Kidney (tissue), 14 donors: ENCODE data around the gene CYTL1. TPM values are rescaled to one million over a fixed set of nuclear protein-coding genes. Genes with fewer than 3 reads are reported as not detected.

Source experiments
- DNase-seq, 5 donors: peaks; one replicate each; pipeline ENCODE4 v3.0.0-alpha.2; 2013 to 2020
- FAIRE-seq: peaks from 2 replicates; lab custom pipeline; 2012; peaks lifted over from hg19 to GRCh38; lab: Jason Lieb, UNC
- H3K27ac ChIP-seq, 2 donors: one replicate each; pipeline ENCODE4 v1.7.0; 2013; ENCODE audit warnings: low read depth in 2 of 2, low read length in 2 of 2, inconsistent platforms in 1 of 2
- H3K27me3 ChIP-seq: one replicate; pipeline ENCODE4 v1.7.1; 2013; ENCODE audit warnings: low read length, inconsistent platforms; ENCODE audit not compliant: control insufficient read depth, insufficient read depth
- H3K36me3 ChIP-seq, 3 donors: one replicate each; pipeline versions ENCODE4 v1.7.0 to v1.7.1; 2013; ENCODE audit warnings: low read length in 3 of 3, control low read depth in 1 of 3, inconsistent platforms in 1 of 3; ENCODE audit not compliant: insufficient read depth in 3 of 3, control insufficient read depth in 2 of 3
- H3K4me1 ChIP-seq, 3 donors: one replicate each; pipeline versions ENCODE4 v1.7.0 to v1.7.1; 2013; ENCODE audit warnings: low read length in 3 of 3, inconsistent platforms in 1 of 3, low read depth in 1 of 3; ENCODE audit not compliant: control insufficient read depth in 2 of 3, insufficient read depth in 2 of 3
- H3K4me3 ChIP-seq, 3 donors: one replicate each; pipeline versions ENCODE4 v1.7.0 to v1.8.1; 2013; ENCODE audit warnings: low read length in 3 of 3, control low read depth in 1 of 3, inconsistent platforms in 1 of 3
- H3K9ac ChIP-seq, 3 donors: one replicate each; pipeline versions ENCODE4 v1.7.0 to v1.7.1; 2013; ENCODE audit warnings: low read length in 3 of 3, control low read depth in 1 of 3, inconsistent platforms in 1 of 3
- H3K9me3 ChIP-seq, 3 donors: one replicate each; pipeline versions ENCODE4 v1.7.0 to v1.7.1; 2013; ENCODE audit warnings: low read length in 3 of 3, control low read depth in 1 of 3, inconsistent platforms in 1 of 3; ENCODE audit not compliant: control insufficient read depth in 2 of 3, insufficient read depth in 1 of 3
- CTCF ChIP-seq: IDR thresholded peaks from 3 replicates; pipeline ENCODE4 v1.5.1; 2012; ENCODE audit warnings: mild to moderate bottlenecking, moderate library complexity, borderline replicate concordance; ENCODE audit not compliant: insufficient read depth; ENCODE audit errors: extremely low read depth
- intact Hi-C: fragments of 100-400 bp; cut with DNase I; formaldehyde crosslinking; loops from one replicate; pipeline ENCODE4 v1.11.1; 2022
- polyA plus RNA-seq: library from polyadenylated mRNA; stranded (reverse); fragments of 350-450 nt; fragmentation: Illumina TruSeq; extraction: RNeasy Lipid Tissue Mini Kit (QIAGEN cat#74804); gene quantifications from one replicate; pipeline ENCODE4 v1.2.3, GENCODE V29; 2014; ENCODE audit warnings: low read depth, low replicate concordance; ENCODE audit not compliant: insufficient read depth
- total RNA-seq: library from RNA; stranded (reverse); fragmentation: NEBNext Ultra II Directional; extraction: Animal tissue kit (Norgen Biotek cat#: 25700); gene quantifications from one replicate; pipeline ENCODE4 v1.2.1, GENCODE V29; 2021
- donor health status: control.
- donor health status: control.
- donor health status: control.
- donor health status: control.
- donor health status: control.
- donor health status: DM: yes; HTN: yes; CAD: no.
- donor health status: Normal renal cell carcinoma (clear cell type).

CYTL1 gene
- total and polyA plus RNA-seq, 2 donors from 2014 or later, result 1.7 TPM; not detected in 1

- no peak for DNase-seq
- no peak for TF ChIP-seq CTCF
- no peaks in the 10 kb centered on the region for H3K9me3 ChIP-seq
- H3K9ac ChIP-seq, result no peak overlapping the region
- no peaks in the 10 kb centered on the region for H3K36me3 ChIP-seq
- H3K27ac ChIP-seq, result no peak overlapping the region
- FAIRE-seq, result no peak
- no peak overlapping the region for H3K4me3 ChIP-seq
- intact Hi-C loops, result no loop called here
- H3K4me1 ChIP-seq, result no peaks in the 10 kb centered on the region
- no peaks in the 10 kb centered on the region for H3K27me3 ChIP-seq
These were observed 1.1 kb upstream of the CYTL1 start for GRCh38 chr4:5020341-5020740.

- H3K4me1 ChIP-seq, result no peaks in the 10 kb centered on the region
- intact Hi-C loops, result no loop called here
- H3K9ac ChIP-seq, result no peak overlapping the region
- no peak overlapping the region for H3K27ac ChIP-seq
- H3K9me3 ChIP-seq, result no peaks in the 10 kb centered on the region
- no peaks in the 10 kb centered on the region for H3K27me3 ChIP-seq
- DNase-seq (no peak), FAIRE-seq (no peak)
- TF ChIP-seq CTCF, result no peak
- H3K4me3 ChIP-seq, result no peak overlapping the region
- H3K36me3 ChIP-seq, result no peaks in the 10 kb centered on the region
These were observed 538 bp upstream of the CYTL1 start for GRCh38 chr4:5019796-5020195.

GRCh38 chr4:5018603-5019002 is 655 bp downstream of the CYTL1 start:
- Histone ChIP-seq H3K9ac (no peak overlapping the region), H3K27me3 (no peaks in the 10 kb centered on the region), H3K4me3 (no peak overlapping the region)

More at GRCh38 chr4:5018603-5019002, 655 bp downstream of the CYTL1 start:
- no peak for FAIRE-seq
- no peak for DNase-seq
- no peak overlapping the region for H3K27ac ChIP-seq
- H3K4me1 ChIP-seq, result no peaks in the 10 kb centered on the region
- no peaks in the 10 kb centered on the region for H3K36me3 ChIP-seq
- no peaks in the 10 kb centered on the region for H3K9me3 ChIP-seq
- intact Hi-C loops, result no loop called here
- no peak for TF ChIP-seq CTCF
